Endodermal cell (in vitro differentiated cells): ENCODE results near the gene MRPL14. TPM values are rescaled to one million over a fixed set of nuclear protein-coding genes. Genes with fewer than 3 reads are reported as not detected.

ENCODE experiments used
- DNase-seq: peaks from one replicate; pipeline ENCODE4 v3.0.0-alpha.2; 2017
- H3K27ac ChIP-seq: 2 replicates; pipeline ENCODE4 v1.5.1; 2013; ENCODE audit warnings: mild to moderate bottlenecking, low read depth, low read length, moderate library complexity
- H3K27me3 ChIP-seq: 2 replicates; pipeline ENCODE4 v1.6.1; 2013; ENCODE audit warnings: mild to moderate bottlenecking, low read length, moderate library complexity; ENCODE audit not compliant: insufficient read depth, control insufficient read depth, poor library complexity, severe bottlenecking
- H3K36me3 ChIP-seq: 2 replicates; pipeline ENCODE4 v1.7.0; 2013; ENCODE audit warnings: mild to moderate bottlenecking, low read length, moderate library complexity; ENCODE audit not compliant: control insufficient read depth, insufficient read depth
- H3K4me1 ChIP-seq: one replicate; pipeline ENCODE4 v1.7.0; 2013; ENCODE audit warnings: low read length; ENCODE audit not compliant: control insufficient read depth, insufficient read depth
- H3K4me3 ChIP-seq: 2 replicates; pipeline ENCODE4 v1.5.1; 2013; ENCODE audit warnings: mild to moderate bottlenecking, low read length, moderate library complexity
- H3K9ac ChIP-seq: 2 replicates; pipeline ENCODE4 v1.6.1; 2013; ENCODE audit warnings: mild to moderate bottlenecking, low read length, moderate library complexity; ENCODE audit not compliant: poor library complexity, severe bottlenecking; ENCODE audit errors: extremely low read depth
- H3K9me3 ChIP-seq: 2 replicates; pipeline ENCODE4 v1.6.1; 2013; ENCODE audit warnings: mild to moderate bottlenecking, low read length, moderate library complexity; ENCODE audit not compliant: control insufficient read depth
- H3K27ac Mint-ChIP-seq: 2 replicates; pipeline ENCODE4 v1.8.0; 2020; ENCODE audit warnings: mixed read lengths
- H3K27me3 Mint-ChIP-seq: 2 replicates; pipeline ENCODE4 v1.8.0; 2021; ENCODE audit warnings: mild to moderate bottlenecking, mixed read lengths; ENCODE audit not compliant: insufficient read depth
- H3K36me3 Mint-ChIP-seq: 2 replicates; pipeline ENCODE4 v1.8.0; 2020; ENCODE audit warnings: low read depth, mixed read lengths
- H3K4me1 Mint-ChIP-seq: 2 replicates; pipeline ENCODE4 v1.8.0; 2020; ENCODE audit warnings: mixed read lengths
- H3K4me3 Mint-ChIP-seq: 2 replicates; pipeline ENCODE4 v1.8.0; 2020; ENCODE audit warnings: mild to moderate bottlenecking, moderate library complexity, mixed read lengths
- H3K9me3 Mint-ChIP-seq: 2 replicates; pipeline ENCODE4 v1.8.0; 2020; ENCODE audit warnings: mild to moderate bottlenecking, mixed read lengths
- CTCF ChIP-seq: fragments of 200-600 bp; sonication (generic); conservative IDR thresholded peaks from 2 replicates; pipeline ENCODE4 v1.5.0; 2021; ENCODE audit warnings: antibody characterized with exemption, mild to moderate bottlenecking
- WGBS, 2 experiments: methylation state at CpG; one replicate each; pipeline versions ENCODE4 v1.1.5 to v1.1.7; 2013; ENCODE audit warnings: missing lambda C conversion rate in 2 of 2, mixed read lengths in 1 of 2; ENCODE audit not compliant: insufficient coverage in 1 of 2, insufficient read length in 1 of 2; 5-methylcytosine and 5-hydroxymethylcytosine counted together
- total RNA-seq, 2 donors: library from RNA; stranded (reverse); fragmentation: NEBNext Ultra II Directional in 1 of 2; extraction: Animal tissue kit (Norgen Biotek cat#: 25700) in 1 of 2; gene quantifications; 2 replicates in 1 of 2; 3 replicates in 1 of 2; pipeline ENCODE4 v1.2.1, GENCODE V29; 2021

The MRPL14 gene
- total RNA-seq, 2 donors from 2014 or later, result 66.5 to 69.6 TPM

GRCh38 chr6:44074813-44075646 is 52.2 kb downstream of the MRPL14 start:
- peaks cover 19% of the 10 kb centered on the region for H3K4me1 Mint-ChIP-seq
- peaks cover 6% of the 10 kb centered on the region for H3K27me3 Mint-ChIP-seq
- Histone ChIP-seq H3K4me1 (peaks cover 12% of the 10 kb centered on the region), H3K4me3 (no peak overlapping the region), H3K36me3 (no peaks in the 10 kb centered on the region), H3K9me3 (no peaks in the 10 kb centered on the region), H3K27ac (no peak overlapping the region), H3K9ac (no peak overlapping the region), H3K27me3 (no peaks in the 10 kb centered on the region)
- TF ChIP-seq CTCF, result peak; percentile 8
- no peak for DNase-seq
- no peak overlapping the region for H3K27ac Mint-ChIP-seq
- H3K4me3 Mint-ChIP-seq, result peak overlapping the region; percentile 7
- 51 to 60% methylated on average over 5 to 9 of the region's 9 CpGs for WGBS, 2 experiments
- no peaks in the 10 kb centered on the region for H3K36me3 Mint-ChIP-seq
- H3K9me3 Mint-ChIP-seq, result no peaks in the 10 kb centered on the region

DNA sequence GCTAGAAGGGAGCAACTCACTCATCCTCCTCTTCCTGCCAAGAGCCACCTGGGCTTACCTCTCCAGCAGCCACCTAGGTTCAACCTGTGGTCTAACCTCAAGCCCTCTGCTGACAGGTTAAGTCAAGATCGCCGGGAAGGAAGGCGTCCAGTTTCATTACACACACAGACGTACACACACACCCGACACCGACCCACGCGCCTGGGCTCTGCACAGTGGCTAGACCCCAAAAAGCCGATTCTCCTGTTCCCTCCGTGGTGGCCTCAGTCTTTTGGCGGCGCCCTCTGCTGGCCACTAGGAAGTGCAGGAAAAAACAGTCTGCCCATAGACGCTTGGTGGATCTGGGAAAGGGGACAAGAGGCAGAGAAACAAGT is 52.8 kb downstream of the MRPL14 start:
- Mint-ChIP-seq H3K4me3 (peak overlapping the region; percentile 7), H3K27me3 (peaks cover 6% of the 10 kb centered on the region), H3K4me1 (peaks cover 25% of the 10 kb centered on the region), H3K27ac (no peak overlapping the region), H3K36me3 (no peaks in the 10 kb centered on the region), H3K9me3 (no peaks in the 10 kb centered on the region)
- H3K27me3 ChIP-seq, result no peaks in the 10 kb centered on the region
- no peak overlapping the region for H3K9ac ChIP-seq
- no peak overlapping the region for H3K4me3 ChIP-seq
- TF ChIP-seq CTCF, result peak; percentile 94
- no peak overlapping the region for H3K27ac ChIP-seq
- no peaks in the 10 kb centered on the region for H3K9me3 ChIP-seq
- 14 to 26% methylated on average over 10 to 13 of the region's 13 CpGs for WGBS, 2 experiments
- H3K4me1 ChIP-seq, result peaks cover 12% of the 10 kb centered on the region
- H3K36me3 ChIP-seq, result no peaks in the 10 kb centered on the region
- peak; percentile 89 for DNase-seq

DNA sequence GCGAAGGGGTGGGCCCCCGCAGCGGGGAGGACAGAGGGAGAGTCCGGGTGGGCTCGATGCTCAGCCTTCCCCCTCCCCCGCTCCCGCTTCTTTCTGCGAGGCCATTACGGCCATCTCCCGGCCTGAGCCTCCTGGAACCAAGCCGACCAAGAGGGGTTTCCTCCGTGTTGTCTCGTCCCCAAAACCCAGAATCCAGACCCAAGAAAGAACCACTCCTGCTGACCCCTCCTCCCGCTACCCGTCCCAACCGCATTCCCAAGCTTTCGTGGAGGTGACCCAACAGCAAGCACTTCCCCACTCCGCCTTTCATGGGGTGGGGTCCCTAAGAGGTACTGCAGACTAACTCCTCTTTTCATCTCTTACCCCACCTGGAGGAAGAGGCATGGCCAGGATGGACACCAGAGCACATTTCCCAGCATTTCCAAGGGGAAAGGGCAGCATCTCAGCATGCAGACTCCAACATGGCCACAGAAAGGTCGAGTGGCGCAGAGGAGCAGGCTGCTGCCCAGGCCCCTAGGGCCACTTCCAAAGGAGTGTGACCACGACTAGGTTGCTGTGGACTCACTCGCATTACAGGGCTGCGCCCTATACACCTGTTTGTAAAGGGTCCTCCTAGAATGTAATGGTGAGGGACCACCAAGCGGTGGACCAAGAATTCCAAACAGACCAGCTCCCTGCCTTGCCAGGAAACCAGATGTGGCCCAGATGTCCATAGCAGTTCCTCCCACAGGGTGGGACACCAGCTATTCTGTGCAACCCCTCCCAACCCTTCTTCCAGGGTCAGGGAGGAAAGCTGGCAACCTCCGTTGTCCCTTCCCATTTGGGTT is 53.4 kb downstream of the MRPL14 start:
- Histone ChIP-seq H3K9ac (no peak overlapping the region), H3K36me3 (no peaks in the 10 kb centered on the region), H3K27me3 (no peaks in the 10 kb centered on the region), H3K4me1 (peaks cover 12% of the 10 kb centered on the region), H3K9me3 (no peaks in the 10 kb centered on the region), H3K4me3 (peak overlapping the region; percentile 71), H3K27ac (no peak overlapping the region)
- H3K4me3 Mint-ChIP-seq, result peak overlapping the region; percentile 70
- no peaks in the 10 kb centered on the region for H3K9me3 Mint-ChIP-seq
- H3K27ac Mint-ChIP-seq, result peak overlapping the region; percentile 88
- H3K36me3 Mint-ChIP-seq, result no peaks in the 10 kb centered on the region
- no peak for TF ChIP-seq CTCF
- WGBS, 2 experiments, result 28 to 32% methylated on average over 23 to 25 of the region's 25 CpGs
- peaks cover 6% of the 10 kb centered on the region for H3K27me3 Mint-ChIP-seq
- H3K4me1 Mint-ChIP-seq, result peaks cover 30% of the 10 kb centered on the region
- DNase-seq, result peak; percentile 78
